WI38 (cell line): Measurements from ENCODE around the gene KRT6A.
"Not testable (repeated sequence)": the region's sequence is repeated elsewhere in the genome, so short reads cannot be mapped to it uniquely, and the experiment has no call there.

Experiments used
- H3K4me3 ChIP-seq: 2 replicates; pipeline ENCODE4 v1.5.1; 2011; ENCODE audit warnings: low read depth, mild to moderate bottlenecking, control low read depth, low read length
- TF ChIP-seq, protein P1 (sequence below): IDR thresholded peaks from 2 replicates; pipeline ENCODE4 v1.5.1; 2012; ENCODE audit warnings: low read depth, mild to moderate bottlenecking, control low read depth, low read length

KRT6A gene

DNA sequence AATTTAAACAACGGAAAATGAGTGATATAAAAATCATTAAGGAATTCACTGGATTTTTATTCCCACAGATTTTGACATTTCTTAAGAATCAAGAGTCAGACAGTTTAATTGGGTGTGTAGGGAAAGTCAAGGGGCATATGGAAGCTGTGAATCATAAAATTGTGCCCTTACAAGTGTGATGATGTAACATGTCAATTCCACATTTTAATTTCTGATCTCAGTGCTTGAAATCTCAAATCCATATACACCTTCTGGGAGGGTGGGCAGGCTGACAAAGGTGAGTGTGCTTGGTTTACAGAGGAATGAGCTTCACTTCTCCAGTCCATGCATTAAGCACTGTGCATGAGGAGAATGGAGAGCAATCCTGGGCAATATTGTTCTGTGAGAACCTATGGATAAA, 1.0 kb upstream of the KRT6A start:
- H3K4me3 ChIP-seq: no peak overlapping the region
- TF ChIP-seq, protein P1, sequence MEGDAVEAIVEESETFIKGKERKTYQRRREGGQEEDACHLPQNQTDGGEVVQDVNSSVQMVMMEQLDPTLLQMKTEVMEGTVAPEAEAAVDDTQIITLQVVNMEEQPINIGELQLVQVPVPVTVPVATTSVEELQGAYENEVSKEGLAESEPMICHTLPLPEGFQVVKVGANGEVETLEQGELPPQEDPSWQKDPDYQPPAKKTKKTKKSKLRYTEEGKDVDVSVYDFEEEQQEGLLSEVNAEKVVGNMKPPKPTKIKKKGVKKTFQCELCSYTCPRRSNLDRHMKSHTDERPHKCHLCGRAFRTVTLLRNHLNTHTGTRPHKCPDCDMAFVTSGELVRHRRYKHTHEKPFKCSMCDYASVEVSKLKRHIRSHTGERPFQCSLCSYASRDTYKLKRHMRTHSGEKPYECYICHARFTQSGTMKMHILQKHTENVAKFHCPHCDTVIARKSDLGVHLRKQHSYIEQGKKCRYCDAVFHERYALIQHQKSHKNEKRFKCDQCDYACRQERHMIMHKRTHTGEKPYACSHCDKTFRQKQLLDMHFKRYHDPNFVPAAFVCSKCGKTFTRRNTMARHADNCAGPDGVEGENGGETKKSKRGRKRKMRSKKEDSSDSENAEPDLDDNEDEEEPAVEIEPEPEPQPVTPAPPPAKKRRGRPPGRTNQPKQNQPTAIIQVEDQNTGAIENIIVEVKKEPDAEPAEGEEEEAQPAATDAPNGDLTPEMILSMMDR: no peak

DNA sequence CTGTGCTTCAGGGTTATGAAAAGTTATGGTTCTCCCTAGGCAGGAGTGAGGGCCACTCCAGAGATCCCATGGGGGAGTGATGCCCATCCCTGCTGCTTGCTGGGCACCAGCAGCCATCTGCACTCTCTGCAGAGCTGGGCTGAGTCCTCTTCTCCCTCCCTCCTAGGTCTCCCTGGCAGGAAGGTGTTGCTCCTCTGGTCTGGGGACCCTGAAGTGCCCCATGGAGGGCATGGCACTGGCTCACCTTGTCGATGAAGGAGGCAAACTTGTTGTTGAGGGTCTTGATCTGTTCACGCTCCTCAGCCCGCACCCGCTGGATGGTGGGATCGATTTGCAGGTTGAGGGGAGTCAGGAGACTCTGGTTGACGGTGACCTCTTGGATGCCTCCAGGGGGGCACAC, 652 bp downstream of the KRT6A start:
- not testable (repeated sequence) for H3K4me3 ChIP-seq

DNA sequence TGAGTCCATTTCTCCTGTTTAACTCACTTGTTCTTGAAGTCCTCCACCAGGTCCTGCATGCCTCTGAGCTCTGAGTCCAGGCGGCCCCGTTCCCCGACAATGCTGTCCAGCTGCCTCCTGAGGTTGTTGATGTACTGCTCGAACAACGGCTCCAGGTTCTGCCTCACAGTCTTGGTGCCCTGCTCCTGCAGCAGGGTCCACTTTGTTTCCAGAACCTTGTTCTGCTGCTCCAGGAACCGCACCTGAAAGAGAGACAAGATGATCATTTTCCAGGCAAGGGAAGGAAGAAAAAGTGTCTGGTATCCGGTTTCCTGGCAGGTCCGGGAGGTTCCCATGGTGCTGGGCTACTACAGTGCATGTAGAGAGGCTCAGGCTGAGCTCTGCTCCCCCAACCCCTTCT, 1.6 kb downstream of the KRT6A start:
- not testable (repeated sequence) for H3K4me3 ChIP-seq

DNA sequence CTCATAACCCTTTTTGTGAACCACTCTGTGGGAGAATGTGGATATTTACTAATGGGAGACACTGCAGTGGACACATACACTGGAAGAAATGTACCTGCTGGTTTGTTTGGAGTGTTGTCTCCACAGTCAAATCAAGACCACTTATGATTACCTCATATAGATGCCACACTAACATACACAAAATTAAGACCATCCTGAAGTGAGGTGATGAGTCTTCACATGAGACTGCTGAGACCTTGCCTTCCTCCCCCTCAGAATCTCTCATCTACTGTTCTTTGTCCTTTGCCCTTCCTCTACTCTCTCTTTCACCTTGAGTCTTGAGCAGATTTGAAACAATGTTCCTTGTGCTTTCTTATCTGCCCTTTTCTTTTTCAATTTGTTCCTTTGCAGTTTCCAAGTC, 4.3 kb downstream of the KRT6A start:
- TF ChIP-seq, protein P1: no peak
- H3K4me3 ChIP-seq: no peak overlapping the region

DNA sequence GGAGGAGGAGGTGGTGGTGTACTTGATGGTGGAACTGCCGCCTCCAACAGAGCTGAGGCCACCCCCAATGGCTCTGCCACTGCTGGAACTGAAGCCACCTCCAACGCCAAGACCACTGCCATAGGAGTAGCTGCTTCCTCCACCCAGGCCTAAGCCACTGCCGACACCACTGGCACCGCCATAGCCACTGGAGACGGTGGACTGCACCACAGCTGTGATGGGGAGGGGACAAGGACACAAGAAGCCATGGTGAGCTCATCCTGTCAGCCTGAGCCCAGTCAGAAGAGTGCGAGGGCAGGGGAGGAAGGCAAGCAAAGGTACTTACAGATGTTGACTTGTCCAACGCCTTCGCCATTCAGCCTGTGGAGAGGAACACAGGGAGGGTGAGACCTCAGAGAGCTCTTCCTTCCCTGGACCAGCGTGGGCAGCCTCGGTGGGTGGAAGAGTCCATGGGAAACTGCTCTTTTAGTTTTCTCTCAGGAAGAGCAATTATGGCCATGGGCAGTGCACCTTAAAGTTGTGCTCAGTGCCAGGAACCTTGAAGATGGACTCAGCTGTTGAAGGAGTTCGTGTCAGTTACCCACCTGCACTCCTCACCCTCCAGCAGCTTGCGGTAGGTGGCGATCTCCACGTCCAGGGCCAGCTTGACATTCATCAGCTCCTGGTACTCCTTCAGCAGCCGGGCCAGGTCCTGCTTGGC, 5.2 kb downstream of the KRT6A start:
- H3K4me3 ChIP-seq: not testable (repeated sequence)

DNA sequence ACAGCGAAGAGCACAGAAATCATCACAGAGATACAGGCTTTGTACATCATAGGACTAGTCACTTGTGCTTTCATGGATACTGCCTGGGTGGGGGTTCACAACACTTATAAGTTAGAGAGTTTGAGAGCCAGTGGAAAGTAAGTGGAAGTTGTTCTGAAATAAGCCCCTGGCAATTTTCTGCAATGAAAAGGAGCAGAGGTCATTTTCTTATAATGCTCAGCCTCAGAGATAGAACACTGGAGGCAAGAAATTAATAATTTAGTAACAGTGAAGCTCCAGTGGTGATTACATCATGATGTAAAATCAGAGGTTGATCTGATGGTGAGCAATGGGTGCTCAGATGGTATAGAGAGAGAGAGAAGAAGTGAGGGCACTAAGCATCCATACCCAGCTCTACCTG, 5.8 kb downstream of the KRT6A start:
- TF ChIP-seq, protein P1: no peak
- H3K4me3 ChIP-seq: no peak overlapping the region

DNA sequence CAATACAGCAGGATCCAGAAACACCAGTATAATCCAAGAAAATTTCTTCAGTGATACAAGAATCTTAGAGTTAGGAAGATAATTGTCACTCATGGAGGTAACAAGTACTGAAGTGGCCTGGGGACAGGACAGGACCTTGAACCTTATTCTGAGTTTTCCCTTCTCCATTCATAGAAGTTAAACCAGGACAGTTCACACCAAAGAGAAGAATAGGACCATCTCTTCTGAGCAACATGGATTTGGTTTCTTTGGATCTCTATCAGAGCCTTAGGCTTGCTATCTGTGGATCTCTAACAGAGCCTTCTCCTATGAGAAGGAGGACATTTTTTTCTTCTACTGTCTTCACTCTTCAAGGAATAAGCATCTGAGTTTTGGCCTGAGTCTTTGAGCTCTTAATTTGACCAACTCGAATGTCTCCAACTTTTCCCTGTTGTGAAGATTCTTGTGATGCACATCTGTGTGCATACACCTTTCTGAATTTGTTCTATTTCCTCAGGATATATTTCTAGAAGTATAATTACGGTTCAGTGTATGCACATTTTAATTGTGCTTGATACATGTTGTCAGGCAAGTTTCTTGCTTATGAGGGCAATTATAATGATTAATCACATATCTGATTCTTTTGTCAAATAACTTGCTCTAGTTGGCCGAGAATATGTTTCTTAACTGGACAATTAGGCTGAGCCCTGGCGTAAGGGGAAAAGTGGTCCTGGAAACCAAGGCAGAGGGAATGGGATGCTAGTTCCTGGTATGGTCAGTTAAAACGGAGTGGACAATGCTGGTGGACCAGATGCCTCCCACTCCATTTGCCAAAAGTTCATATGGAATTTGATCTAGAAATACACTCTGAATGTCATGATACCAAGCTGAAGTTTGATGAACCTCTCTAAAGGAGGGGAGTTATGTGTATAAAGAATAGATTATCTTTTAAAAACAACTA, 6.6 kb downstream of the KRT6A start:
- TF ChIP-seq, protein P1: no peak
- H3K4me3 ChIP-seq: no peak overlapping the region

DNA sequence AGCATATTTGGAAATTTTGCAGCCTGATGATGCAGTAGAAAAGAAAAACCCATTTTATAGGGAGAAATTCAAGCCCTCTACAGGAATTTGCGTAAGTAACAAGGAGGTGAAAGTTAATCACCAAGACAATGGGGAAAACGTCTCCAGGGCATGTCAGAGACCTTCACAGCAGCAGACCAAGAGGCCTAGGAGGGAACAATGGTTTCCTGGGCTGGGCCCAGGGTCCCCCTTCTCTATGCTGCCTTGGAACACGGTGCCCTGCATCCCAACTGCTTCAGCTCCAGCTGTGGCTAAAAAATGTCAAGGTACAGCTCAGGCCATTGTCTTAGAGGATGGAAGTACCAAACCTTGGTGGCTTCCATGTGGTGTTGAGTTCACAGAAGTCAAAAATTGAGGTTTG, 13.0 kb downstream of the KRT6A start:
- no peak overlapping the region for H3K4me3 ChIP-seq
- TF ChIP-seq, protein P1: no peak
